CMK (cell line): ENCODE measurements around the gene COQ6.
"Not testable (repeated sequence)": the region's sequence is repeated elsewhere in the genome, so short reads cannot be mapped to it uniquely, and the experiment has no call there.

Source experiments
- DNase-seq: peaks from one replicate; pipeline ENCODE4 v3.0.0-alpha.2; 2010; ENCODE audit warnings: low read depth

The COQ6 gene

DNA sequence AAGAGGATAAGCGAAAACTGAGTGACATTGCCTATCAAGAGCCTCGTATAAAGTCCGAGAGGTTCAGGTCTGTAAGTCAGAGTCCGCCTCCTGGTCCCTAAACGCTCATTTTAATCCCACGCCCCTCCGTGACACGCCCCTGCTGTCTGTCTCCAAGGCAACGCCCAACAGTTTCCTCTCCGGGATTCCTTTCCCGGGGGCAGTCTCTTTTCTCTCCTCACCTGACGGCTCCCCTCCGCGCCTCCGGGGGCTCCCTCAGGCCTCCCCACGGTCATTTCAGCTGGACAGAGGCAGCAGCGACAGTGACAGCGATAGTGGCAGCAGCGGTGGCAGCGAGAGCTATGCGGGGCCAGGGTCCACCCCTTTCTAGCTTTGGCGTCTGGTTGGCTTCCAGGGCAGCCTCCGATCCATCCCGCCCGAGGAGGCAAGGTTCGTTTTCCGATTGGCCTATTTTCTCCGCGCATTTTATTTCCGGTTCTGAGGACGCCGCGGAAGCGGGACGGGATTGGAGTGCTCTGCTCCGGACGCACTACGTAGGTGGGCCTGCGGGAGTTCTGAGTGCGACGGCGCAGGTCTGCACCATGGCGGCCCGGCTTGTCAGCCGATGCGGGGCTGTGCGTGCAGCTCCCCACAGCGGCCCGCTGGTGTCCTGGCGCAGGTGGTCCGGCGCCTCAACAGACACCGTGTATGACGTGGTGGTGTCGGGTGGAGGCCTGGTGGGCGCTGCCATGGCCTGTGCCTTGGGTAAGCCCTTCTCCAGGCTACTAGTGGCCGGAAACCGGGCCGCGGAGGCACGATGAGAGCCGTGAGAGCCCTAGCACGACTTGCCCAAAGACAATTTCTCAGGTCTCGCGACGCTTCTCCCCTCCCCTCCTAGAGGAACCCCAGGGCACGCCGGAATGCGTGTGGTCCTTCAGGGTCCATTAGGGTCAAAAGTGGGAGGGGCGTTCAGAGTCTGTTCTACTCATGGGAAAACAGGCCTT, at the start of gene COQ6, which contains the start of gene FAM161B:
Gene COQ6 (plus strand): TSS at position 551 of the 983 bp plus-strand sequence. CDS start 31 bp downstream, at position 582.
Gene FAM161B (minus strand): TSS at position 343 of the 983 bp plus-strand sequence. CDS start 68 bp downstream, at position 275.
- peak; percentile 68 for DNase-seq

DNA sequence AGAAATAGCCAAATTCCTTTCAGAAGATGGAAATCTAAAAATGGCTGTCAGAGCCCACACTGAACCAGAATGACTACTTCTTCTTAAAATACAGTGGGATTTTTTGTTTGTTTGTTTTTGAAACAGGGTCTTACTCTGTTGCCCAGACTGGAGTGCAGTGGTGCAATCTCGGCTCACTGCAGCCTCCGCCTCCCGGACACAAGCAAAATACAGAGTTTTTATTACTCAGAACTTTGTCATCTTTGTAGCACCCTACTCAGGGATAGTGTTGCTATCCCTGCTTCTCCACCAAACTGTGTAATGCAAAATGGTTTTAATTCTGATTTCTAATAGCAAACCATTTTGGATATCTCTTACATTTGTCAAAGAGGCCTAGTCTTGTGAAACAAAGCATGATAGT, 47.1 kb upstream of the COQ6 start:
- DNase-seq: no peak

DNA sequence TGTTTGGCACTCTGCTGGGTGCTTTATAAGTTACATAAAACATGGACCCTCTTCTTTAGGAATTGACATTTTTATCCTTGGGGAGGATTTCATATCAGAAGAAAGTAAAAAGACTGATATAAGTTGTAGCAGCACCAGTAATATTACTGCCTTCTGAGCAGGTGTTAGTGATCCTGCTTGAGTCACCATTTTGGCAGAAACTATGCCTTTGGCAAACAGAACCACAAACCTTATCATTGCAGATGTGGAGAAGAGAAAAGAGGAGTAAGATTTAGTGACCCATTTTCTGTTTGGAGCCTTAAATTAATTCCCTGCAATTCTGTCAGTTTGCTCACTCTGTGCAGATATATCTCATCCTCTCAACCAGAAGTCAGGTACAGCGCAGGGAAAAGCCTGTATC, 40.4 kb upstream of the COQ6 start:
- no peak for DNase-seq

DNA sequence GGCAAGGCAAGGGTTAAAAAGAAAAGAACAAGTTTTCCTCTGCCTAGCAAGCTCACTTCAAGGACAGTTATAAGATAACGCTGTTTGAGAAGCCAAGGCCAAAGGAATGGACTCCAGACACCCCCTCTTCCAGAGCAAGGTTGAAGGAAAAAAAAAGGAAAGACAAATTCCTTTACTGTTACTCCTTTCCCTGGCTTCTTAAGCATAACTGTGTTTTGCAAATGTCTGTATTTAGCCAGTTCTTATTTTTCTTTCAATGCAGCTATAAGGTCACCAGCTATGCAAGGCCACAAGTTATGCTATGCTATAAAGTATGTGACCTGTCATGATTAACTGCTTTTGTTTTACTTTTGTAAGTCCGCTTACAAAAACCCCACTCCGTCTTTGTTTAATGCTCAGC, 36.8 kb upstream of the COQ6 start:
- DNase-seq: no peak

DNA sequence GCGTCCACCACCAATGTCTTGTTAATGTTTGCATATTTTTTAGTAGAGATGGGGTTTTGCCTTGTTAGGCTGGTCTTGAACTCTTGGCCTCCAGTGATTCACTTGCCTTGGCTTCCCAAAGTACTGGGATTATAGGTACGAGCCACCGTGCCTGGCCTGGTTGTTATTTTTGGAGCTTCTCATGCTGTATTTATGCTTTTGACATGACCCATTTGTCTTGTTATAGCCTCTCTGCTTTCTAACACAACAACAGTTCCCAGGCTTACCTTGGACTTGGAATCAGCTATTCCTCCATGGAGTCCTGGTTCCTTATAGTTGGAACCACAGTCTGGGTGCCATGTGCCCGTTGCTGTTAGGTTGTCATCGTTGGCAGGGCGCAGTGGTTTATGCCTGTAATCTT, 33.8 kb upstream of the COQ6 start:
- no peak for DNase-seq

DNA sequence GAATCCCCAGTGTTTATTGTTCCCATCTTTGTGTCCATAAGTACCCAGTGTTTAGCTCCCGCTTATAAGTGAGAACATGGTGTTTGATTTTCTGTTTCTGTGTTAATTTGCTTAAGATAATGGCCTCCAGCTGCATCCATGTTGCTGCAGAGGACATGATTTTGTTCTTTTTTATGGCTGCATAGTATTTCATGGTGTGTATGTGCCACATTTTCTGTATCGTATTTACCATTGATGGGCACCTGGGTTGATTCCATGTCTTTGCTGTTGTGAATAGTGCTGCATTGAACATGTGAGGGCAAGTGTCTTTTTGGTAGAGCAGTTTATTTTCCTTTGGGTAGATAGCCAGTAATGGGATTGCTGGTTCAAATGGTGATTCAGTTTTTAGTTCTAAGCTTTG, 30.6 kb upstream of the COQ6 start:
- not testable (repeated sequence) for DNase-seq

DNA sequence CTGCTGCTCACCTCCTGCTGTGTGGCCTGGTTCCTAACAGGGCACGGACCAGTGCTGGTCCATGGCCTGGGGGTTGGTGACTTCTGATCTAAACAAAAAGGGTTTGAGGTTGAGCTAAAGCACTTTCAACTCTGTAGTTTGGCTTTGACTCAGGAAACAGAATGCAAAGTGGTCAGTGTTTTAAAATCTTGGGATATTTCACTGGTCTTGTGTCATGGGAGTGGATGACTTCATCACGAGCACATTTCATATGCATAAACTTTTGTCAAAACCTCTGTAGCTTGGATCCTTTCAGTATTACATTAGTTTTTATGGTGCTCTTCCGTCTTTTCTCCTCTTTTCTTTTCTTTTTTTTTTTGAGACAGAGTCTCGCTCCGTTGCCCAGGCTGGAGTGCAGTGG, 25.8 kb upstream of the COQ6 start:
- no peak for DNase-seq

- DNase-seq: no peak
Observed at GRCh38 chr14:73935666-73936065, 14.4 kb upstream of the COQ6 start.

- no peak for DNase-seq
Observed at GRCh38 chr14:73936548-73936947, 13.6 kb upstream of the COQ6 start.

DNA sequence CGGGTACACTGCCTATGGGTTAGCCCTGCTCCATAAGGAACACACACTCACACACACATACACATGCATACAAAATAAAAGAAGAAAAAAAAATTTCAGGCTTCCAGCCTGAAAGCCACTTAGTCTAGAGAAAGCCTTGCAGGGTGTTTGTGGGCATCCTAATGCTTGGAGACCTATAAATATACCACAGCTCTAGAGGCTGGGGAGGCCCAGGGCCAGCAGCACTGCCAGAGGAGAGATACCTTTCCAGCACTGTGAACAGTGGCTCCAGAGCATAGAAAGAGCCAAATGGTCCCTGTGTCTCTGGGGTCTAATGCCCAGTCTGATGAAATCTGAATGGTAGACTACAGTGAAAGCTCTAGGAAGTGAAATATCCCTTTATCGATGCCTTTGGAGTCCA, 13.1 kb upstream of the COQ6 start:
- no peak for DNase-seq

DNA sequence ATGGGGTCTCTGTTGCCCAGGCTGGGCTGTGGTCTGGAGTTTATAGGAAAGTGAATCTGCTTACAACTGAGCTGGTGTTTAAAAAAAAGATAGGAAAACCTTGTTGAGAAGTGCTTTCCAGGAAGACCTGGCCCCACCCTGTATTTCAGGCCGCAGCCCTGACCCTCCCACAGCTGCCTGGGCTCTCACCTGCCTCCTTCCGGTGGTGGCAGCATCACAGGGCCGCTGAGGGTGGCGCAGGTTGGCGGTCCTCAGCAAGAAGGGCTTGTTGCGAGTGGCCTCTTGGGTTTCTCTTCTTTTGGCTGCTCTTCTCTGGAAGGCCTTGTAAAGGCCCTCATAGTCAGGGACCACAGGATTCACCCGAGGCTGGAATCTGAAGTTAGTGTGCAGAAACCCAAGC, 7.9 kb upstream of the COQ6 start:
- DNase-seq: no peak

- DNase-seq: no peak
Observed at GRCh38 chr14:73943083-73943482, 7.0 kb upstream of the COQ6 start.

DNA sequence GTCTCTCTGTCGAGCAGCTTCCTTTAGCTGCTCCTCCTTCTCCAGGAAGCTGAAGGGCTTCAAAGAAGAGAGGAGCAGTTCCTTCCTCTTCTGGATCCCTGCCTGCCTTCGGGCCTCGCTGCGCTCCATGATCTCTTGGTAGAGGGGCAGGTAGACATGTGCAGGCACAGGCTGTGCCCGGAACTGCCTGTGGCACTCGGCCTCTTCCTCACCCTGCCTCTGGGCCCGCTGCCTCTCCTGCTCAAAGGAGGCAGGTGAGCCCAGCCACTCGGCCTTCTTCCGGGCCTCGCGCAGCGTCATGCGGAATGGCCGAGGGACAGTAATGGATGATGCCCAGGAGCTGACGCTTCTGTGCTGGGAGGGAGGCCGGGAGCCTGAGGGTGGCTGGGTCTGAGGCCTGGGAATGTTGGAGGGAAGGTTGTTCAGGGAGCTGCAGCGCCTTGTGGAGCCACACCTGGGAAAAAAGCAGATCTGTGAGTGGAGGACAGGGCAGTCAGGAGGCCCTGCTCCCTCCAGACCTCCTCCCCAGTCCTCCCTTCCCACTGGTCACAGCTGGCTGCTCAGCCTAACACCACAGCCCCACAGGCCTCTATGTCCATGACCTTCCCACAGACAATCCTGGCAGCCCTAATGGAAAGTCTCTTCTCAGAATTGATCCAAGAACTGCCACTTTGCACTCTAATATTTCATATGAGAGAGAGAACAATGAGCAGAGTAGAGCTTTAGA, 5.5 kb upstream of the COQ6 start:
- DNase-seq: no peak

DNA sequence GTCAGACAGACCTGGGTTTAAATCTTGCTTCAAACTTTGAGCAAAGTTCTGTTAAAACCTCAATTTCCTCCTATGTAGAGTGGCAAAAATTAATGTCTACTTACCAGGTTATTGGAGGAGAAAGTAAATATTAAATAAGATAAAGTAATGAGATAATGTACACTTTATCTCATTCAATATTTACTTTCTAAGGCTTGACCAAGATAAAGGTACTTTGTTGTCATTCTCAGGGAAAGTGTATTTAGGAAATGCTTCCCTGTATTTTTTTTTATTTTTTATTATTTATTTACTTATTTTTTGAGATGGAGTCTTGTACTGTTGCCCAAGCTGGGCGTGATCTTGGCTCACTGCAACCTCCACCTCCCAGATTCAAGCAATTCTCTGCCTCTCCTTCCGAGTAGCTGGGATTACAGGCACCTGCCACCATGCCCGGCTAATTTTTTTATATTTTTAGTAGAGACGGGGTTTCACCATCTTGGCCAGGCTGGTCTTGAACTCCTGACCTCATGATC, 4.9 kb upstream of the COQ6 start:
- no peak for DNase-seq

GRCh38 chr14:73953731-73954130, 3.6 kb downstream of the COQ6 start:
- no peak for DNase-seq

DNA sequence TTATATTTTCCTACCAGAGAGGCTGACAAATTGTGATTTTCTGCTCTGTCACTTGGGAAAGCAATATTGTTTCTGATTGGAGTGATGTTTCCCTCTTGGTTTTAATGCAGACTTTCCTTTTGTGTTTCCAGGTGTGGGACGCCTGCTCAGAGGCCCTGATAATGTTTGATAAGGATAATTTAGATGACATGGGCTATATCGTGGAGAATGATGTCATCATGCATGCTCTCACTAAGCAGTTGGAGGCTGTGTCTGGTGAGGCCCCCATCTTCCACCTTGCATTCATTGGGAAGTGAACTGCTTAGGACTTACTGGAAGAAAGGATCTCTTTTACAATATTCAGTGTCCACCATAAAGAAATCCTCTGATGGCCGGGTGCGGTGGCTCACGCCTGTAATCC, 5.6 kb downstream of the COQ6 start:
- DNase-seq: no peak

DNA sequence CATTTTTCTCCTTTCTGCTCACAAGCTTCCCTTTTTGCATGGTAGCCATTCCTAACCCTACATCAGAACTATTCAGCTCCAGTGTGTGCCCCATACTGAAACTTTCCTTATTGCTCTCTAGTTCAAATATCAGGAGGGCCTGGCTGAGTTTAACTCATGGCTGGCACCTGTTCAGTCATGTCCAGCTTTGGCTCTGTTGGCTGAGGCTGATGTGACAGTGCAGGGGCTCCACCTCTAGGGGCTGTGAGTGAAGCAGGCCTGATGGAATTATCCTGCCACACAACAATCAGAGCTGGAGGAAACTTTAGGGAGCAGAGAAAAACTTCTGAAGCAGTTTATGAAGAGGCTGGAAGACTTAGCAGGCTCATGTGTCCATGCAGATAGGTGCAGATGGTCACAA, 8.5 kb downstream of the COQ6 start:
- no peak for DNase-seq

DNA sequence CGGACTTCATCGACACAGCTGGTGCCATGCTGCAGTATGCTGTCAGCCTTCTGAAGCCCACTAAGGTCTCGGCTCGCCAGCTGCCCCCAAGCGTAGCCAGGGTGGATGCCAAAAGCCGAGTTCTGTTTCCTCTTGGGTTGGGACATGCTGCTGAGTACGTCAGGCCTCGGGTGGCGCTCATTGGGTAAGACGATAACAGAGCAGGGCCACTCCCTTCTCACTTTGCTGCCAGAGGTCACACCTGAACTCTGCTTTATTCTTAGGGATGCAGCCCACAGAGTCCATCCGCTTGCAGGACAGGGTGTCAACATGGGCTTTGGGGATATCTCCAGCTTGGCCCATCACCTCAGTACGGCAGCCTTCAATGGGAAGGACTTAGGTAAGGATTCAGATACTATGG, 11.1 kb downstream of the COQ6 start:
- DNase-seq: no peak

GRCh38 chr14:73965216-73965615, 15.1 kb downstream of the COQ6 start:
- DNase-seq: no peak

DNA sequence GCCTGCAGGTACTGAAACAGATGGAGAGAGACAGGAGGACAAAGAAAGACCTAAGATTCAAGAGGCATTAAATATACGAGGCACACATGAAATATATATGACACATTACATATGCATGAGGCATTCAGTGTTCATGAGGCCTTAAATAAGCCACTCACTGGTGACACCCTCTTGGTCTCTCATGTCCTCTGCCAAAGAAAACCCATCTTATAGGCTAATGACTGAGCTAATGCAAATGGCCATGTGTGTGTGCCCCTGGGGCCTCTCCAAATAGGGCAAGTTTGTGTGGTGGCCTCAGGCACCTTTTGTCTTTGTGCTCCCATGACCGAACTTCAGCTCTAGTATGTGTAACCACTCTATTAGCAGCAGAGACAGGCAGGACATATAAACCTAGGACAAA, 18.8 kb downstream of the COQ6 start:
- no peak for DNase-seq

- no peak for DNase-seq
Observed at GRCh38 chr14:73973497-73973896, 23.4 kb downstream of the COQ6 start.

- DNase-seq: no peak
Observed at GRCh38 chr14:73976125-73976524, 26.0 kb downstream of the COQ6 start.

GRCh38 chr14:73977896-73978295, 27.8 kb downstream of the COQ6 start:
- DNase-seq: no peak
